Measurements from ENCODE around the gene TSPAN5. TPM values are rescaled to one million over a fixed set of nuclear protein-coding genes. Genes with fewer than 3 reads are reported as not detected.

Gene TSPAN5
- total and polyA plus RNA-seq, 8 donors, result 1.6 to 90.2 (median 8.5) TPM

DNA sequence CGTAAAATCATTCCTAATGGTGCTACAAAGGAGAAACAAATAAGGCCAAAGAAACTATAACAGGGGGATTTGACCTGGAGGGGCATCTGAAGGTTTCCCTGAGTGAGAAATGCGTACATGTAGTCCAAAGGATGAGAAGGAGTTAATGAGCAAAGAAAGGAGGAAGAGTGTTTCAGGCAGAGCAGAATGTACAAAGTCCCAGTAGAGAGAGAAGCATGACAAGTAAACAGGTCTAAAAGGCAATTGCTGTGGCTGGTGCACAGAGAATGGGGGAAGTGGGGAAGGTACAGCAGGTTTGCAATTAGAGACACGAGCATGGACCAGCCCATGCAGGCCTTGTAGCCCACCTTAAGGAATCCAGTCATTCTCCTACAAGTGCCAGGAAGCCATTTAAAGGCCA is 145.5 kb downstream of the TSPAN5 start:
- peaks cover 0 to 23% (median 5%) of the 10 kb centered on the region in 4 donors for H3K4me1 ChIP-seq
- TF ChIP-seq POLR2AphosphoS5 (IDR thresholded peaks at IDR 0.05) (no peak), POLR2A (IDR thresholded peaks at IDR 0.05) (no peak), CTCF (IDR thresholded peaks at IDR 0.05) (no peak), EP300 (IDR thresholded peaks at IDR 0.05) (no peak)

DNA sequence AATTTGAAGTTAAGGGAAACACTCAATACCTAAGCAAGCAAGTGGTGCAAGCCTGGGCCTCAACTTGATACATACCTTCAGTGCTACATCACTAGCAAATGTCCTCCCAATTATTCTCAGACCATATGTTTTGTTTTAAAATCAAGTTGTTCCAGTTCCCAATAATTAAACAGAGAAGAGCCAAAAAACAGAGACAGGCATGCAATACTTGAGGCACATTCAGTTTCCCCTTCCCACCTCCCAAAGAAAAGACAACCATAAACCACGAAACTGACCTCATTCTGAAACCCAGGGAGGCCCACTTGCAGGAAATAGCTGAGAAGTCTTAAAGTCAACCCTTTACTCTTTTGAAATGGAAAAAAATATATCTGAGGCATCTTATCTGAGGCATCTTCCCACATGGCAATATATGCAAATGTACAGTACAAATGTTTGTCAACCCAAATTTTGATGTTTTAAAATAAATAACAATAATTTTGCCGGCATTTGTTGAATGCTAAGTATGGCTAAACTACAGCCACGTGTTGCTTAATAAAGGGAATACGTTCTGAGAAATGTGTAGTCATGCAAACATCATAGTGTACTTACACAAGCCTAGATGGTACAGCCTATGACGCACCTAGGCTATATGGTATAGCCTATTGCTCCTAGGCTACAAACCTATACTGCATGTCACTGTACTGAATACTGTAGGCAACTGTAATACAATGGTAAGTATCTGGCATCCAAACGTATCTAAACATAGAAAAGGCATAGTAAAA is 147.5 kb downstream of the TSPAN5 start:
- 72 to 86% (median 82%) methylated on average over 6 of the region's 6 CpGs for WGBS, 5 donors
- TF ChIP-seq CTCF (IDR thresholded peaks at IDR 0.05), result no peak
- no peak for TF ChIP-seq POLR2A (IDR thresholded peaks at IDR 0.05)
- TF ChIP-seq EP300 (IDR thresholded peaks at IDR 0.05), result no peak
- TF ChIP-seq POLR2AphosphoS5 (IDR thresholded peaks at IDR 0.05), result no peak
- peak in 1 of 2 donors; percentile 51 for DNase-seq
- Histone ChIP-seq H3K36me3 (no peaks in the 10 kb centered on the region), H3K4me3 (no peak overlapping the region), H3K4me1 (peaks cover 0 to 9% (median 0%) of the 10 kb centered on the region in 4 donors), H3K9me3 (no peaks in the 10 kb centered on the region), H3K27ac (no peak overlapping the region), H3K27me3 (no peaks in the 10 kb centered on the region)
- intact Hi-C loops (cut with DNase I; ENCODE audit: low total_unique reads), result no loop called here

More for the DNA sequence above, 145.5 kb downstream of the TSPAN5 start:
- Histone ChIP-seq H3K27ac (no peak overlapping the region), H3K27me3 (no peaks in the 10 kb centered on the region), H3K4me3 (no peak overlapping the region), H3K9me3 (peaks cover 0 to 6% (median 0%) of the 10 kb centered on the region in 4 donors), H3K36me3 (no peaks in the 10 kb centered on the region)
- no peak for DNase-seq
- intact Hi-C loops (cut with DNase I; ENCODE audit: low total_unique reads), result no loop called here
- WGBS, 5 donors, result 78 to 93% (median 79%) methylated on average over 3 of the region's 3 CpGs

GRCh38 chr4:98510340-98510739 is 148.1 kb downstream of the TSPAN5 start:
- Histone ChIP-seq H3K36me3 (no peaks in the 10 kb centered on the region), H3K27me3 (no peaks in the 10 kb centered on the region), H3K9me3 (no peaks in the 10 kb centered on the region), H3K4me3 (no peak overlapping the region), H3K4me1 (peaks cover 0 to 6% (median 0%) of the 10 kb centered on the region in 4 donors), H3K27ac (no peak overlapping the region)
- 77 to 93% (median 87%) methylated on average over 2 of the region's 2 CpGs for WGBS, 5 donors
- TF ChIP-seq POLR2A (IDR thresholded peaks at IDR 0.05), result no peak
- no peak for TF ChIP-seq CTCF (IDR thresholded peaks at IDR 0.05)
- TF ChIP-seq POLR2AphosphoS5 (IDR thresholded peaks at IDR 0.05), result no peak
- TF ChIP-seq EP300 (IDR thresholded peaks at IDR 0.05), result no peak
- no peak for DNase-seq
- intact Hi-C loops (cut with DNase I; ENCODE audit: low total_unique reads), result no loop called here

- 86 to 96% (median 92%) methylated on average over 4 of the region's 4 CpGs for WGBS, 5 donors
- no peak overlapping the region for H3K27ac ChIP-seq
Measured at GRCh38 chr4:98509721-98510120, 148.7 kb downstream of the TSPAN5 start.

More at GRCh38 chr4:98509721-98510120, 148.7 kb downstream of the TSPAN5 start:
- no peak for TF ChIP-seq EP300 (IDR thresholded peaks at IDR 0.05)
- TF ChIP-seq POLR2A (IDR thresholded peaks at IDR 0.05), result no peak
- TF ChIP-seq POLR2AphosphoS5 (IDR thresholded peaks at IDR 0.05), result no peak
- no peak for TF ChIP-seq CTCF (IDR thresholded peaks at IDR 0.05)
- Histone ChIP-seq H3K4me3 (no peak overlapping the region), H3K27me3 (no peaks in the 10 kb centered on the region), H3K36me3 (no peaks in the 10 kb centered on the region), H3K4me1 (no peaks in the 10 kb centered on the region), H3K9me3 (no peaks in the 10 kb centered on the region)
- intact Hi-C loops (cut with DNase I; ENCODE audit: low total_unique reads), result no loop called here
- no peak for DNase-seq

Measured in stomach (tissue), 9 donors.